ENCODE data around the gene GTF3C6. TPM values are rescaled to one million over a fixed set of nuclear protein-coding genes. Genes with fewer than 3 reads are reported as not detected.

Gene GTF3C6
- total RNA-seq, 1 experiment from 2014 or later: 96.8 TPM

DNA sequence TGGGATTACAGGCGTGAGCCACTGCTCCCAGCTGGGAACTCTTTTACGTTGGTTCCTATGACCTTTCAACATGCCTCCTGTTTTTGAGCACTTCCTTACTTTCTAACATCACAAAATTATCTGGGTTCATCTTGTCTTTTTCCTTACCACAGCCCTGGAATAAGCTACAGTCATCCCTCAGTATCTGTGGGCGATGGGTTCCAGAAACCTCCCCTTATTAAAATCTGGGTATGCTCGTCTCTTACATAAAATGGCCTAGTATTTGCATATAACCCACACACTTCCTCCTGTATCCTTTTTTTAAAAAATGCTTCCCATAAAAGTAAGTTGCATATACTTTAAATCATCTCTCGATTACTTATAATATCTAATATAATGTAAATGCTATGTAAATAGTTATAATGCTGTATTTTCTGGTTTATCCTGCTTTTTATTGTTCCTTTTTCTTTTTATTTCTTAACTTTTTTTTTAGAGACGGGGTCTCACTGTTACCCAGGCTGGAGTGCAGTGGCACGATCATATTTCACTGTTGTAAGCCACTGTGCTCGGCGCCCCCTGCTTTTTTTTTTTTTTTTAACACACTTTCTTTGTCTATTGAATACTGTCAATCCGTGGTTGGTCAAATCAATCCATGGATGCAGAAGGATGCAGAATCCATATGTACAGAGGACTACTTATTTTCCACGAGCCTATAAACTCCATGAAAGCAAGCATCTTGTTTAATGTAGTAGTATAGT is 32.5 kb downstream of the GTF3C6 start:
- ChIA-PET CTCF (no interaction called here), POLR2A (interaction anchor here (2.2 kb wide), 1 partner anchor 9 kb away, joined by 8 read pairs; the partner anchor contains the start of gene RPF2)
- TF ChIP-seq, protein P1, sequence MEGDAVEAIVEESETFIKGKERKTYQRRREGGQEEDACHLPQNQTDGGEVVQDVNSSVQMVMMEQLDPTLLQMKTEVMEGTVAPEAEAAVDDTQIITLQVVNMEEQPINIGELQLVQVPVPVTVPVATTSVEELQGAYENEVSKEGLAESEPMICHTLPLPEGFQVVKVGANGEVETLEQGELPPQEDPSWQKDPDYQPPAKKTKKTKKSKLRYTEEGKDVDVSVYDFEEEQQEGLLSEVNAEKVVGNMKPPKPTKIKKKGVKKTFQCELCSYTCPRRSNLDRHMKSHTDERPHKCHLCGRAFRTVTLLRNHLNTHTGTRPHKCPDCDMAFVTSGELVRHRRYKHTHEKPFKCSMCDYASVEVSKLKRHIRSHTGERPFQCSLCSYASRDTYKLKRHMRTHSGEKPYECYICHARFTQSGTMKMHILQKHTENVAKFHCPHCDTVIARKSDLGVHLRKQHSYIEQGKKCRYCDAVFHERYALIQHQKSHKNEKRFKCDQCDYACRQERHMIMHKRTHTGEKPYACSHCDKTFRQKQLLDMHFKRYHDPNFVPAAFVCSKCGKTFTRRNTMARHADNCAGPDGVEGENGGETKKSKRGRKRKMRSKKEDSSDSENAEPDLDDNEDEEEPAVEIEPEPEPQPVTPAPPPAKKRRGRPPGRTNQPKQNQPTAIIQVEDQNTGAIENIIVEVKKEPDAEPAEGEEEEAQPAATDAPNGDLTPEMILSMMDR (IDR thresholded peaks at IDR 0.05; ENCODE audit: unreplicated experiment): no peak
- no peak overlapping the region for H3K4me3 Mint-ChIP-seq (ENCODE audit: unreplicated experiment)
- no peaks in the 10 kb centered on the region for H3K27me3 Mint-ChIP-seq (ENCODE audit: insufficient read depth, unreplicated experiment)
- peaks cover 92% of the 10 kb centered on the region for H3K36me3 Mint-ChIP-seq (ENCODE audit: insufficient read depth, unreplicated experiment)
- BruUV-seq (replicated peaks): no TSS peak
- intact Hi-C loops (cut with micrococcal nuclease): no loop called here
- H3K9me3 Mint-ChIP-seq (ENCODE audit: unreplicated experiment): no peaks in the 10 kb centered on the region
- H3K4me1 Mint-ChIP-seq (ENCODE audit: insufficient read depth, unreplicated experiment): peaks cover 2% of the 10 kb centered on the region
- H3K27ac Mint-ChIP-seq (ENCODE audit: low read depth, unreplicated experiment): no peak overlapping the region
- no peak for DNase-seq (ENCODE audit: unreplicated experiment)

DNA sequence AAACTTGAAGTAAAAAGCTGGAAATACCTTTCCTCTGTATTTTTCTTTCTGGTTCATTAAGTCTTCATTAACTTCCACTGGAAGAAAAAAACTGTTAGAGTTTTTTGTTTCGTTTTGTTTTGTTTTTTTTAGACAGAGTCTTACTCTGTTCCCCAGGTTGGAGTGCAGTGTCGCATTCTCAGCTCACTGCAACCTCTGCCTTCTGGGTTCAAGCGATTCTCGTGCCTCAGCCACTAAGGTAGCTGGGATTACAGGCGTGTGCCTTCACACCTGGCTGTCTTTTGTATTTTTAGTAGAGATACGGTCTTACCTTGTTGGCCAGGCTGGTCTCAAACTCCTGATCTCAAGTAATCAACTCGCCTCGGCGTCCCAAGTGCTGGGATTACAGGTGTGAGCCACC is 38.2 kb downstream of the GTF3C6 start:
- Mint-ChIP-seq H3K27ac (ENCODE audit: low read depth, unreplicated experiment) (no peak overlapping the region), H3K36me3 (ENCODE audit: insufficient read depth, unreplicated experiment) (peaks cover 91% of the 10 kb centered on the region), H3K4me3 (ENCODE audit: unreplicated experiment) (no peak overlapping the region), H3K9me3 (ENCODE audit: unreplicated experiment) (no peaks in the 10 kb centered on the region), H3K4me1 (ENCODE audit: insufficient read depth, unreplicated experiment) (no peaks in the 10 kb centered on the region), H3K27me3 (ENCODE audit: insufficient read depth, unreplicated experiment) (no peaks in the 10 kb centered on the region)
- POLR2A ChIA-PET: no interaction called here
- TF ChIP-seq, protein P1 (IDR thresholded peaks at IDR 0.05; ENCODE audit: unreplicated experiment): no peak
- intact Hi-C loops (cut with micrococcal nuclease): loop anchor here (5.0 kb wide), 1 partner anchor 314 kb away; no protein-coding TSS in a partner anchor
- CTCF ChIA-PET: interaction anchor here (0.6 kb wide), 1 partner anchor 15 kb away, joined by 4 read pairs; the partner anchor contains the start of gene RPF2
- BruUV-seq (replicated peaks): no TSS peak
- no peak for DNase-seq (ENCODE audit: unreplicated experiment)

DNA sequence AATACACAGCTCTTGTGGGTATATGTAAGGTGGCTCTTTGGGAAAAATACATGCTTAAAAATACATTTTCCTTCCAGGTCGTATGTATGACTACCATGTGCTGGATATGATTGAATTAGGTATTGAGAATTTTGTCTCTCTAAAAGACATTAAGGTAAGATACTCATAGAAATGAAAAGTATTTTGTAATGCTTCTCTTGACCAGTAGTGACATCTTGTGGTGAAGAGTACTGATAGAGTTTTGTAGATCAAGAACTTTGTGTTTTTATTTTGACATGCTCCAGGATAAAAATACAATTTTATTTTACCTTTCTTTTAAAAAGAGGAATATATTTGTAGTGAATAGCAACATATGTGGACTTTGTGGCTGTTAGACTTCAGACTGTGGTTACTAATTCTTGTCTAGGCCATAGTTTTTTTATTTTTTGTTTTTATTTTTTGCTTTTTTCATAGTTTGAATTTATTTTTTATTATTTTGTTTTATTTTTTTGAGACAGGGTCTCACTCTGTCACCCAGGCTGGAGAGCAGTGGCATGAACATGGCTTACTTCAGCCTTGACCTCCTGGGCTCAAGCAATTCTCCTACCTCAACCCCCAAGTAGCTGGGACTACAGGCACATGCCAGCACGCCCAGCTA is 41.2 kb downstream of the GTF3C6 start:
- intact Hi-C loops (cut with micrococcal nuclease): loop anchor here (1.0 to 5.0 kb wide), 2 partner anchors 317 to 471 kb away; no protein-coding TSS in a partner anchor
- H3K27ac Mint-ChIP-seq (ENCODE audit: low read depth, unreplicated experiment): no peak overlapping the region
- ChIA-PET POLR2A (interaction anchor here (0.7 kb wide), 1 partner anchor 125 kb away, joined by 3 read pairs; the partner anchor contains the start of gene AMD1), CTCF (interaction anchor here (0.6 to 1.5 kb wide), 12 partner anchors 10 to 478 kb away, joined by 3 to 5 read pairs (median 3); no protein-coding TSS in a partner anchor)
- H3K27me3 Mint-ChIP-seq (ENCODE audit: insufficient read depth, unreplicated experiment): no peaks in the 10 kb centered on the region
- no peak overlapping the region for H3K4me3 Mint-ChIP-seq (ENCODE audit: unreplicated experiment)
- no peaks in the 10 kb centered on the region for H3K9me3 Mint-ChIP-seq (ENCODE audit: unreplicated experiment)
- TSS peak; percentile 12 for BruUV-seq (replicated peaks)
- TF ChIP-seq, protein P1 (IDR thresholded peaks at IDR 0.05; ENCODE audit: unreplicated experiment): peak; percentile 49
- H3K4me1 Mint-ChIP-seq (ENCODE audit: insufficient read depth, unreplicated experiment): no peaks in the 10 kb centered on the region
- peaks cover 90% of the 10 kb centered on the region for H3K36me3 Mint-ChIP-seq (ENCODE audit: insufficient read depth, unreplicated experiment)
- peak; percentile 35 for DNase-seq (ENCODE audit: unreplicated experiment)

DNA sequence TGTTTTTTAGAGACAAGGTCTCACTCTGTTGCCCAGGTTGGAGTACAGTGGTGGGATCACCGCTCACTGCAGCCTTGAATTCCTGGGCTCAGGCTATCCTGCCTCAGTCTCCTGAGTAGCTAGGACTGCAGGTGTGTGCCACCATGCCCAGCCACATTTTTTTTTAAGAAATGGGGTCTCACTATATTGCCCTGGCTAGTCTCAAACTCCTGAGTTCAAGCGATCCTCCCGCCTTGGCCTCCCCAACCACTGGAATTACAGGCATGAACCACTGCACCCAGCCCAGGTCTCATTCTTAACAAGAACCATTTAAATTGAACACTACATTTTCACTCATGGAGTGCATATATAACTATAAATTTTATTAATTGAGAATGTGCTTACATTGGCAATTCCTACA is 43.8 kb downstream of the GTF3C6 start:
- intact Hi-C loops (cut with micrococcal nuclease): no loop called here
- CTCF ChIA-PET: interaction anchor here (0.6 to 1.7 kb wide), 2 partner anchors 9 to 197 kb away, joined by 4 to 5 read pairs; no protein-coding TSS in a partner anchor
- no peak for DNase-seq (ENCODE audit: unreplicated experiment)
- H3K27ac Mint-ChIP-seq (ENCODE audit: low read depth, unreplicated experiment): no peak overlapping the region
- BruUV-seq (replicated peaks): no TSS peak
- no peaks in the 10 kb centered on the region for H3K27me3 Mint-ChIP-seq (ENCODE audit: insufficient read depth, unreplicated experiment)
- TF ChIP-seq, protein P1 (IDR thresholded peaks at IDR 0.05; ENCODE audit: unreplicated experiment): no peak
- H3K4me3 Mint-ChIP-seq (ENCODE audit: unreplicated experiment): no peak overlapping the region
- H3K9me3 Mint-ChIP-seq (ENCODE audit: unreplicated experiment): no peaks in the 10 kb centered on the region
- H3K4me1 Mint-ChIP-seq (ENCODE audit: insufficient read depth, unreplicated experiment): no peaks in the 10 kb centered on the region
- POLR2A ChIA-PET: no interaction called here
- H3K36me3 Mint-ChIP-seq (ENCODE audit: insufficient read depth, unreplicated experiment): peaks cover 90% of the 10 kb centered on the region
